Measurements from ENCODE around the gene WDR93.

WDR93 gene

DNA sequence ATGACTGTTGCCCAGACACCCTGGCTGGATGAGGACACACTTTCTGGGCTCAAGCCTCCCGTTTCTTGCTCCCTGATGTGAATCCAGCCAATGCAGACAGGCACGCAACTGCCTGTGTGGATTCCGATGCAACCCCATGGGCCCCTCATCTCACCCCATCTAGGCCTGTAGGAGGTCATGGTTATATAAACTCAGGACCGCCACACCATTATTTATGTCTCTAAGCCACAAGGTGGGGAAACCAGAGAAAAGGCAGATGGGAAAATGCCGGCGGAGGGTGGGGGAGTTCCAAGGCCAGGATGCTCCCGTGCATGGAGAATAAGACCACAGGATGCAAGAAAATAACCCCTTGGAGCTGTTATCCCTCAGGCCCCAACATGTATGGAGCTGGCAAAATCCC is 58.4 kb downstream of the WDR93 start (continued):
- no peak for TF ChIP-seq RARB (CRISPR knock-in tag; IDR thresholded peaks at IDR 0.05)
- TF ChIP-seq ZFP3 (CRISPR knock-in tag; IDR thresholded peaks at IDR 0.05): no peak
- no peak for TF ChIP-seq ZNF8 (CRISPR knock-in tag; IDR thresholded peaks at IDR 0.05)

DNA sequence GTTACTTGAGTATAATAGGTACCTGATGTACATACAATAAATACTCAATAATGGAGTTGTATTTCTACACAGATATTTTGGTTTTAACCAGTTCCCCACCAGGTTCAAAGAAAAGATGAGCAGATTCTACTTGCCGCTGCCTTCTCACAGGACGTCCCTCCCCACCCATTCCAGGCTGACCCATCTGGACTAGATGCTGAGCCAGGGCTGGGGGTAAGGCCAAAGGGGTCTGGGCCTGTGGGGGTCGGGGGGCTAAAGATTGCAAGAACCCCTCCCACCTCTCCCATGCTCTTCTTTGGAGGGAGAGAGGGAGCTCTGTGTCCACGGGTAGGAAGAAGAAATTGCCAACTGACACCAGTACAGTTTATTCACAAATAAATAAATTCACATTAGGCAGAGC is 58.9 kb downstream of the WDR93 start:
- ATAC-seq: no peak
- TF ChIP-seq ISL1 (CRISPR knock-in tag; IDR thresholded peaks at IDR 0.05): no peak
- TF ChIP-seq ZNF8 (CRISPR knock-in tag; IDR thresholded peaks at IDR 0.05): no peak
- TF ChIP-seq PPARA (CRISPR knock-in tag; IDR thresholded peaks at IDR 0.05; ENCODE audit: borderline replicate concordance): no peak
- no peak for TF ChIP-seq CSDC2 (CRISPR knock-in tag; IDR thresholded peaks at IDR 0.05)
- TF ChIP-seq ESRRG (CRISPR knock-in tag; IDR thresholded peaks at IDR 0.05): no peak
- TF ChIP-seq SNAI2 (CRISPR knock-in tag; IDR thresholded peaks at IDR 0.05): no peak
- TF ChIP-seq ZC3H10 (CRISPR knock-in tag; IDR thresholded peaks at IDR 0.05): no peak
- no peak for TF ChIP-seq ARNTL (CRISPR knock-in tag; IDR thresholded peaks at IDR 0.05; ENCODE audit: borderline replicate concordance, low read depth)
- TF ChIP-seq CREB5 (CRISPR knock-in tag; IDR thresholded peaks at IDR 0.05; ENCODE audit: low read depth): no peak
- no peak for TF ChIP-seq RARB (CRISPR knock-in tag; IDR thresholded peaks at IDR 0.05)
- TF ChIP-seq GLIS3 (CRISPR knock-in tag; IDR thresholded peaks at IDR 0.05): no peak
- TF ChIP-seq, protein P1, sequence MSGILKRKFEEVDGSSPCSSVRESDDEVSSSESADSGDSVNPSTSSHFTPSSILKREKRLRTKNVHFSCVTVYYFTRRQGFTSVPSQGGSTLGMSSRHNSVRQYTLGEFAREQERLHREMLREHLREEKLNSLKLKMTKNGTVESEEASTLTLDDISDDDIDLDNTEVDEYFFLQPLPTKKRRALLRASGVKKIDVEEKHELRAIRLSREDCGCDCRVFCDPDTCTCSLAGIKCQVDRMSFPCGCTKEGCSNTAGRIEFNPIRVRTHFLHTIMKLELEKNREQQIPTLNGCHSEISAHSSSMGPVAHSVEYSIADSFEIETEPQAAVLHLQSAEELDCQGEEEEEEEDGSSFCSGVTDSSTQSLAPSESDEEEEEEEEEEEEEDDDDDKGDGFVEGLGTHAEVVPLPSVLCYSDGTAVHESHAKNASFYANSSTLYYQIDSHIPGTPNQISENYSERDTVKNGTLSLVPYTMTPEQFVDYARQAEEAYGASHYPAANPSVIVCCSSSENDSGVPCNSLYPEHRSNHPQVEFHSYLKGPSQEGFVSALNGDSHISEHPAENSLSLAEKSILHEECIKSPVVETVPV (CRISPR knock-in tag; IDR thresholded peaks at IDR 0.05): no peak
- TF ChIP-seq TCF4 (CRISPR knock-in tag; IDR thresholded peaks at IDR 0.05; ENCODE audit: borderline replicate concordance): no peak
- no peak for TF ChIP-seq ZNF565 (CRISPR knock-in tag; conservative IDR thresholded peaks at IDR 0.05; ENCODE audit: low read depth)

DNA sequence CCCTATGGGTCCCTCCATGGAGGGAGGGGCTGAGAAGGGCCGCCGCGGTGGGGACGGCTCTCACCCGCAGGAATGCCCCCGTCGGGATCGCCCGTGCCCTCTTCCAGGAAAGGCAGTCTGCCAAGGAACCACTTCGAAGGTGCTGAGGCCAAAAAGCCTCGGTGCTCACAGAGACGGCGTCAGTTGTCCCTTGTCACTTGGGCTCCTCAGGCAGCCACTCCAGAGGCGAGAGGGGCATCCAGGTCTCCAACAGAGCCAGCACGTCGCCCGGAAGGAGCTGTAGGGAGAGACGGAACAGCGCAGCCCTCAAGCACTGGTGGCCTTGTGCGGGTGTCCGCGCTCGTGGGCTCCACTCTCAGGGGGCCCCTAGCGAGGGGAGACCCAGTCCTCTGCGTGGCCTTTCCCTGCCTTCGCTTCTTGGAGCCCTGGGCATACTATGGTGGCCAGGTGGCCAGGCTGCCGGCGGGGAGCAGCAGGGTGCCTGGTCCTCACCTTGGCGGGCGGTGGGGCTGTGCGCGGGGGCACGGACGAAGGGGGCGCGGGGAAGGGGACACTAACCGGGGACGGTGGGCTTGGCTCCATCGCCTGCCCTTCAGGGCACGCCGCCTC is 59.4 kb downstream of the WDR93 start:
- ATAC-seq: no peak

More for the DNA sequence above, 59.4 kb downstream of the WDR93 start:
- TF ChIP-seq SNAI2 (CRISPR knock-in tag; IDR thresholded peaks at IDR 0.05) (no peak), ZNF565 (CRISPR knock-in tag; conservative IDR thresholded peaks at IDR 0.05; ENCODE audit: low read depth) (no peak), PPARA (CRISPR knock-in tag; IDR thresholded peaks at IDR 0.05; ENCODE audit: borderline replicate concordance) (no peak), ESRRG (CRISPR knock-in tag; IDR thresholded peaks at IDR 0.05) (no peak), PATZ1 (CRISPR knock-in tag; IDR thresholded peaks at IDR 0.05; ENCODE audit: borderline replicate concordance) (no peak), RARB (CRISPR knock-in tag; IDR thresholded peaks at IDR 0.05) (no peak), CSDC2 (CRISPR knock-in tag; IDR thresholded peaks at IDR 0.05) (no peak), CREB5 (CRISPR knock-in tag; IDR thresholded peaks at IDR 0.05; ENCODE audit: low read depth) (no peak), TCF4 (CRISPR knock-in tag; IDR thresholded peaks at IDR 0.05; ENCODE audit: borderline replicate concordance) (no peak), ZFP3 (CRISPR knock-in tag; IDR thresholded peaks at IDR 0.05) (no peak), GLIS3 (CRISPR knock-in tag; IDR thresholded peaks at IDR 0.05) (no peak)

Data from SK-N-SH treated with all-trans-retinoic acid at 6 μM for 48 hours (cell line).